ENCODE measurements around the gene VPS16. TPM values are rescaled to one million over a fixed set of nuclear protein-coding genes. Genes with fewer than 3 reads are reported as not detected.

The VPS16 gene
- total RNA-seq, result 55.3 and 61.7 TPM in 2 replicates

DNA sequence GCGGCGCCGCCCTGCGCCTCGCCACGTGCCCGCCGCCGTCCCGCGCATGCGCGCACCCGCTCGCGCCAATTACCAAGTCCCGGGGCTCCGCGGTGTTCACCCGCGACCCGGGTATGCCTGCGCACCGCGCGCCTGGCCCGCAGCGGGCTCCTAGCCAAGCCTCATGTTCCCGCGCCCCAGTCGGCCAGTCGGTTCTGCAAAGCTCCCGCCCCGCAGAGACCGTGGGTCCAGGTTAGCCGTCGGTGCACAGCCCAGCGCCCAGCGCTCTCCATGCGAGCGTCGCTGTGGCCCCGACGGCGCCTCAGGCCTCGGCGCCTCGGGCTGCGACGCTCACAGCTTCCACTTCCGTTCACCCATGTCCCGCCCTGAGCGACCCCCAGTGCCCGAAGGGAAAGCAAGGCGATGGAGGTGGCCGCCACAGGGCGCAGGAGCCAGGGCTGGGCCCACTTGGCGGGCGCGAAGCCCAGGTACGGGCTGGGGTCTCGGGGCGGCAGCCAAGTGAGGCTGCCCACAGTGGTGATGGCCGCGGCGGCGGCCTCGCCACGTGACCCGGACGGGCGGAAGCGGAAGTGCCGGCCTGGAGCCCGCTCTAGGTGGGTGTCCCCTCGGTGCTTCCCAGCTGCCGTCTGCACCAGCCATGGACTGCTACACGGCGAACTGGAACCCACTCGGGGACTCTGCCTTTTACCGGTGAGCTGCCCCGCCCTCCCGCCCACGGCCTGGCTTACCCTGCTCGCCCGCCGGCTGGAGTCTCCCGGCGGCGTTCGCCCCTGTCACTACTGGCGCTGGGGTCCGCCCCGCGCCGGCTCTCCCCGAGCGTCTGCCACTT, at the start of gene VPS16, which contains the start of gene PCED1A:
VPS16 (plus strand) TSS at position 608 of the 829 bp plus-strand sequence; CDS start at position 638, 30 bp downstream.
PCED1A (minus strand) TSS at position 518 of the 829 bp plus-strand sequence. CDS start 743 bp downstream, outside the sequence.

DNA sequence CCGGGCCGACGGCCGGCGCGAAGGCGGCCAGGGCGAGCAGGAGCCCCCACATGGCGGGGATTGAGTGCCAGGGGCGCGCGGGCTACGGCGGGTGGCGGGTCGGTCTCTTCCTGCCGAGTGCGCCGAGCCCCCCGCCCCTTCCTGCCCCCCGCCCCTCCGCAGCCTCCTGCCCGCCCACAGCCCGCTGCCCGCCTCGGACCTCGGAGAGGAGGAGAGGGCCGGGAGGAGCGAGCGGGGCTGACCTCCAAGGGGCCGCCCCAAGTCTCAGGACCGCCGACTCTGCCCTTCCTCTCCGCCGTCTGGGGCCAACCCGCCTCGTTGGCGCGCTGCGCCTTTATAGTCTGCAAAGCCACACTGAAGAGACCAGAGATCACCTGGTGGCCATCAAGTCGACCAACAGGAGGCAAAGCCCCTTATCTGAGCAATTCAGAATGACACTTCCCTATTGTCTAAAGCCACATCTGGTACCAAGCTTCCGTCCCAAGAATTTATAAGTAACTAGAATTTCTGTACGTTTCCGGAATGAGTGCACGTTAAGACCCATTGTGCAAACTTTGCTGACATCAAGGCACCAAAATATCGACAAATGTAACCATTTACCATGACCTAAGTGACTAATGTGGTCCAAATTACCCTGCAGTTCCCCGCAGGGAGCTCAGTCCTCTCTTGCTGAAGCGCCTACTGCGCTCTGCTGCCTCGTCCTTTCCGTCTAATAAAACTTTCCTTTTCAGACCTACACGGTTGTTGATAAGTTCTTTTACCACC, 39.8 kb upstream of the VPS16 start, which contains the start of gene CPXM1:
CPXM1 (minus strand) TSS at position 107 of the 765 bp plus-strand sequence; CDS start at position 52, 55 bp downstream.

DNA sequence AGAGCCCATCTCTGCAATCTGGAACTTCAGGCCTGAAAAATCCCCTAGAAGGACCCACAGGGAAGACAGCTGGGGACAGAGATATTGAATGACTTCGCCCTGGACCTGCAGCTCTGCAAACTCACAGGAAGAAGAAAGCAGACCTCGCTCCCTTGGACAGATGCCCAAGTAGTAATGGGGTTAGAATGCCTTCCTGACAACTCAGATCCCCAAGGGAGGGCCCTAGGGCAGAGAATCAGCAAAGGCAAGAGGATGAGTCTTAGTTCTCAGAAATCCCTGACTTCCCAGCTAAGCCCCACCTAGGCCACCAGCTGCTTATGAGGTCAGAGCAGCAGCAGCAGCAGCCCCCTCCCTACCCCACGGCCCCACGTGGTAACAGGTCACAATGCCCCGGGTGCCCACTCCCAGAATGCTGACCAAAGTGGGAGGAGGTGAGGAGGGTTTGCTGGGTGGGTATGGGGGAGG, 25.9 kb upstream of the VPS16 start, which contains the start of gene C20orf141:
C20orf141 (plus strand) TSS at position 401 of the 465 bp plus-strand sequence. CDS start 198 bp downstream, outside the sequence.

DNA sequence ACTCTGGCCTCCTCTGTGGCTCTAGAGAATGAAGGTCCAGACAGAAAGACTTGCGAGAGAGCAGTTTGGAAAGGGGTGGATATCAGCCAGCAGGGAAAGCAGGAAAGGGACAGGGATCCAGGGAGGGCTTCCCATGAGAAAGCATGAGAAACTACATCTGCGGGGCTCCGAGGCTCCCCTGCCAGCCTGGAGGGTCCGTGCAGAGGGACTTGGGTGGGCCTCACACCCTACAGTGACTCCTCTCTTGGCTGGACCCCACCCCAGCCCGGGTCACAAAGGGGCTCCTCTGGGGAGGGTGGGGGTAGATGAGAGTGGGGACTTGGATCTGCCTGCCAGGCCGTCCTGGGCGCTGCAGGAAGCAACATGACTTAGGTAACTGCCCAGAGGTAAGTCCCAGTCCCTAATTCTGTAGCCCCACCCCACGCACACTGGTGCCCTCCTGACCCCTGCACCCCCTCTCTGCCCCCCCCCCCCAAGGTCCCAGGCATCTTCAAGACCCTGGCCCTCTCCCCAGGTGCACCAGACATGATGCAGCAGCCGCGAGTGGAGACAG, 24.4 kb upstream of the VPS16 start, which contains the start of gene TMEM239:
TMEM239 (plus strand) TSS at position 335 of the 553 bp plus-strand sequence; CDS start at position 526, 191 bp downstream.

DNA sequence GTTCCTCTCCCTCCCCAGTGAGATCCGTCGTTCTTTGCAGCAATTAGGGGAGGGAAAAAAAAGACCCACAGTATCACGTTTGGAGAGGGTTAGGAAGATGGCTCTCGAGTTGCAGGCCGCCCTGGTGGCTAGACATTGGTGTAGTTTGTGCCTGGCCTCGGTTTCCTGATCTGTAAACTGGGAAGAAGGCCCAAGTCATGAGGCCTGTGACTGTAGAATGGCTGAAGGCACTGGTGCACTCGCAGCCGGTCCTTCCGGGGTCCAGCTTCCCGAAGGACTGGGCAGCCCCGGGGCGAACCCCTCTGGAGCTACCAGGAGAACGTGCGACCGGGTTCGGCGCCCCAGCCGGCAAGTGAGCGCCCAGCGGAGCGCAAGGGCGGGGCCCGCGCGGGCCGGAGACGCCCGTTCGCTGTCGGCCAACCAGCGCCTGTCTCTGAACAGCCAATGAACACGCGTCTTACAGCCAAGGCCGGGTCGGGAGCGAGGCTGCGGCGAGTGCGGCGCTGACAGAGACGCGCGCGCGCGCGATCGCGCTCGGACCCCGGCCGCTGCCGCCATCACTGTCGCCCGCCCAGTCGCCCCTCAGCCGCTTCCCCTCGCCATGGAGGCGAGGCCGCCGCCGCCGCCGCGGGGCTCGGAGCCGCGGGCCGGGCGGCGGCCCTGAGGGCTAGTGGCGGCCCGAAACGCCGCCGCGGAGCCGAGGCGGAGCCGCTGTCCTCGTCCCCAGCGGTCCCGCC, 32.6 kb downstream of the VPS16 start, which contains the start of gene PTPRA:
PTPRA (plus strand) TSS at position 472 of the 737 bp plus-strand sequence. CDS start 90,797 bp downstream, outside the sequence.

Other genes with a start within 250 kb of the VPS16 start
- gene NOP56, start 188.1 kb upstream of the VPS16 start, total RNA-seq, result 106 and 109 TPM in 2 replicates
- 133 and 141 TPM in 2 replicates for gene IDH3B, start 176.5 kb upstream of the VPS16 start, total RNA-seq
- gene EBF4, start 148.0 kb upstream of the VPS16 start, total RNA-seq, result 1.1 and 2.9 TPM in 2 replicates
- gene CPXM1, start 40.1 kb upstream of the VPS16 start, total RNA-seq, result 6.4 and 10.1 TPM in 2 replicates
- gene C20orf141, start 25.8 kb upstream of the VPS16 start, total RNA-seq, result not detected in 2 replicates
- under 0.01 TPM in 1 of 2 replicates, not detected in the other for gene TMEM239, start 24.4 kb upstream of the VPS16 start, total RNA-seq
- gene PCED1A, start 90 bp upstream of the VPS16 start, total RNA-seq, result 24.8 and 43.5 TPM in 2 replicates
- 38.1 and 40.8 TPM in 2 replicates for gene PTPRA, start 32.7 kb downstream of the VPS16 start, total RNA-seq
- 0.35 TPM in 1 of 2 replicates, not detected in the other for gene GNRH2, start 202.9 kb downstream of the VPS16 start, total RNA-seq
- 52.6 and 59.1 TPM in 2 replicates for gene MRPS26, start 205.3 kb downstream of the VPS16 start, total RNA-seq
- not detected in 2 replicates for gene OXT, start 230.9 kb downstream of the VPS16 start, total RNA-seq
- gene AVP, start 244.0 kb downstream of the VPS16 start, total RNA-seq, result not detected in 2 replicates